Activated T-helper 2 cell treated with anti-CD3 and anti-CD28 coated beads, Interferon-gamma antibody, Interleukin-2, Interleukin-4, amounts not matched to agents 10 μg/mL and 5 μg/mL and 100 μg/mL, durations not matched to agents 14 hours and 24 hours and 36 hours (primary cell): ENCODE data around the gene ZDHHC18. TPM values are rescaled to one million over a fixed set of nuclear protein-coding genes. Genes with fewer than 3 reads are reported as not detected.
"Not testable (repeated sequence)": the region's sequence is repeated elsewhere in the genome, so short reads cannot be mapped to it uniquely, and the experiment has no call there.

Experiments used
- DNase-seq: peaks from one replicate; pipeline ENCODE4 v3.0.0; 2021; ENCODE audit warnings: low spot score
- H3K27ac Mint-ChIP-seq: one replicate; pipeline ENCODE4 v1.8.0; 2021; ENCODE audit warnings: mixed read lengths
- H3K27me3 Mint-ChIP-seq: one replicate; pipeline ENCODE4 v1.8.0; 2021; ENCODE audit warnings: low read depth, mixed read lengths
- H3K36me3 Mint-ChIP-seq: one replicate; pipeline ENCODE4 v1.8.0; 2021; ENCODE audit warnings: low read depth, mixed read lengths
- H3K4me1 Mint-ChIP-seq: one replicate; pipeline ENCODE4 v1.8.0; 2021; ENCODE audit warnings: low read depth, mixed read lengths
- H3K4me3 Mint-ChIP-seq: one replicate; pipeline ENCODE4 v1.8.0; 2021; ENCODE audit warnings: low read depth, mild to moderate bottlenecking, moderate library complexity, mixed read lengths
- H3K9me3 Mint-ChIP-seq: one replicate; pipeline ENCODE4 v1.8.0; 2021; ENCODE audit warnings: mixed read lengths
- intact Hi-C: fragments of 100-400 bp; cut with micrococcal nuclease; formaldehyde crosslinking; loops from one replicate; pipeline ENCODE4 v1.15.1; 2023
- total RNA-seq: library from RNA; stranded (reverse); gene quantifications from 2 replicates; pipeline ENCODE4 v1.2.3, GENCODE V29; 2022

ZDHHC18 gene
- total RNA-seq, 1 donor from 2014 or later: 64.3 TPM

- no peaks in the 10 kb centered on the region for H3K27me3 Mint-ChIP-seq
- no peak overlapping the region for H3K4me3 Mint-ChIP-seq
- H3K27ac Mint-ChIP-seq: no peak overlapping the region
- H3K4me1 Mint-ChIP-seq: peaks cover 6% of the 10 kb centered on the region
- intact Hi-C loops: no loop called here
- no peak for DNase-seq
- peaks cover 39% of the 10 kb centered on the region for H3K36me3 Mint-ChIP-seq
- no peaks in the 10 kb centered on the region for H3K9me3 Mint-ChIP-seq
Measured at GRCh38 chr1:26857473-26858060, 31.1 kb downstream of the ZDHHC18 start.

GRCh38 chr1:26858160-26858559, 31.7 kb downstream of the ZDHHC18 start:
- no peaks in the 10 kb centered on the region for H3K27me3 Mint-ChIP-seq
- no peak for DNase-seq
- no peak overlapping the region for H3K27ac Mint-ChIP-seq
- intact Hi-C loops: no loop called here
- no peaks in the 10 kb centered on the region for H3K9me3 Mint-ChIP-seq
- peaks cover 12% of the 10 kb centered on the region for H3K4me1 Mint-ChIP-seq
- peaks cover 33% of the 10 kb centered on the region for H3K36me3 Mint-ChIP-seq
- no peak overlapping the region for H3K4me3 Mint-ChIP-seq

DNA sequence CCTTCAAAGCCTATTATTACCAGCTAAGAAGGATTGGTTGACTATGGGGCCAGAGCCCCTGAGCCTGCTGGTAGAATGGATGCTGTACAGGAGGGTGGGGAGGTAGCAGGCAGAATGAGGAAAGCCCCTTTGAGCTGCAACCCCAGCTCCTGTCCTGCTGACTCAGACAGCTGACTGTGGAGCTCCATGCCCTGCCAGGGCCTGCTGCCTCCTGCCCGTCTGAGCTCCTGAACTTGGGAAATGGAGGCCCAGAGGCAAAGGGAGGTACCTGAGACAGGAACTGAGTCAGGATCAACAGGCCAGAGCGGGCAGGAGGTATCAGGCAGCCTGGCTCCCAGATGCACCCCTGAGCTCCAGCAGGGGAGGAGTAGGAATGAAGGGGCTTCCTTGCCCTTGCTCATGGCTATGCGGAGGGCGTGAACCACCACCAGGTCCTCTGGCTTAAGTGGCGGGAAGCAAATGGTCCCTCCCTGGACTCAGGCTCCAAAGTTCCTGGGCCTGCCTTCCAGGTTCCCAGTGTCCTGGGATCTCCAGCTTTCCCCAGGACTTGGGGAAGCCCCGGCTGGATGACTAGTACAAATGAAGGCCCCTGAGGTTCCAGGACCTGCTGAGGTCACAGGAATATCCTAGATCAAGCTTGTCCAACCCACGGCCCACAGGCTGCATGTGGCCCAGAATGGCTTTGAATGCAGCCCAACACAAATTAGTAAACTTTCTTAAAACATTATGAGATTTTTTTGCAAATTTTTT, 32.6 kb downstream of the ZDHHC18 start:
- intact Hi-C loops: no loop called here
- DNase-seq: no peak
- Mint-ChIP-seq H3K27me3 (no peaks in the 10 kb centered on the region), H3K27ac (no peak overlapping the region), H3K36me3 (peaks cover 26% of the 10 kb centered on the region), H3K4me3 (no peak overlapping the region), H3K4me1 (peaks cover 14% of the 10 kb centered on the region), H3K9me3 (no peaks in the 10 kb centered on the region)

GRCh38 chr1:26861286-26861701, 34.8 kb downstream of the ZDHHC18 start:
- no peaks in the 10 kb centered on the region for H3K9me3 Mint-ChIP-seq
- no peak overlapping the region for H3K4me3 Mint-ChIP-seq
- H3K27me3 Mint-ChIP-seq: no peaks in the 10 kb centered on the region
- peak overlapping the region; percentile 28 for H3K27ac Mint-ChIP-seq
- intact Hi-C loops: loop anchor here (5.0 kb wide), 1 partner anchor 259 kb away; no protein-coding TSS in a partner anchor
- H3K36me3 Mint-ChIP-seq: peaks cover 6% of the 10 kb centered on the region
- H3K4me1 Mint-ChIP-seq: peaks cover 20% of the 10 kb centered on the region
- no peak for DNase-seq

DNA sequence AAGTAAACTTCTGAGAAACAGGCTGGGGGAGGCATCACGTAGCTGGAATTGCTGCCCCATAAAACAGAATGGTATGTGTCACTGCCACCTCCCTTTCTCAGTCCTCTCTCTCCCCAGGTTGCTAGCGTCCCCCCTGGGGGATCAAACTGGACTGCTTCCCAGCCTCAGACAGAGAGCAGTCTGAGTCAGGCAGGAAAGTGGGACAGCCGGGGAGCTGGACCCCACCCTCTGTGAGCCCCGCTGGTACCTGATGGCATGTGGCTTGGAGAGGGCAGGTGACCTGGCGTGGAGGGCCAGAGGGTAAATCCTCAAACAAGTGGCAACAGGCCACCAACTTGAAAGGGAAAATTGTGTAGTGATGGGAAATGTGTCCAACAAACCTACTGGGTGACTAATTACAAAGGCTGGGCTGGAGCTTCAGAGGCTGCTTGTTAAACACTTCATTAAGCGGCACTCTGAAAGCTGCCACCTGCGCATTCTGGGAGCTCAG, 35.4 kb downstream of the ZDHHC18 start:
- intact Hi-C loops: loop anchor here (5.0 kb wide), 1 partner anchor 260 kb away; no protein-coding TSS in a partner anchor
- peaks cover 20% of the 10 kb centered on the region for H3K4me1 Mint-ChIP-seq

GRCh38 chr1:26862781-26863684, 36.5 kb downstream of the ZDHHC18 start, which contains the start of gene SFN:
SFN (plus strand) TSS chr1:26863149; CDS start chr1:26863213, 64 bp downstream.
- Mint-ChIP-seq H3K4me1 (peaks cover 20% of the 10 kb centered on the region), H3K27me3 (no peaks in the 10 kb centered on the region)
- intact Hi-C loops: loop anchor here (5.0 kb wide), 1 partner anchor 261 kb away; no protein-coding TSS in a partner anchor

More for the DNA sequence above, 35.4 kb downstream of the ZDHHC18 start:
- Mint-ChIP-seq H3K9me3 (no peaks in the 10 kb centered on the region), H3K4me3 (no peak overlapping the region), H3K27ac (peak overlapping the region; percentile 5), H3K27me3 (no peaks in the 10 kb centered on the region), H3K36me3 (peaks cover 2% of the 10 kb centered on the region)
- no peak for DNase-seq

DNA sequence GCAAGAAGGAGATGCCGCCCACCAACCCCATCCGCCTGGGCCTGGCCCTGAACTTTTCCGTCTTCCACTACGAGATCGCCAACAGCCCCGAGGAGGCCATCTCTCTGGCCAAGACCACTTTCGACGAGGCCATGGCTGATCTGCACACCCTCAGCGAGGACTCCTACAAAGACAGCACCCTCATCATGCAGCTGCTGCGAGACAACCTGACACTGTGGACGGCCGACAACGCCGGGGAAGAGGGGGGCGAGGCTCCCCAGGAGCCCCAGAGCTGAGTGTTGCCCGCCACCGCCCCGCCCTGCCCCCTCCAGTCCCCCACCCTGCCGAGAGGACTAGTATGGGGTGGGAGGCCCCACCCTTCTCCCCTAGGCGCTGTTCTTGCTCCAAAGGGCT, 37.2 kb downstream of the ZDHHC18 start:
- Mint-ChIP-seq H3K27ac (no peak overlapping the region), H3K4me1 (peaks cover 20% of the 10 kb centered on the region), H3K27me3 (no peaks in the 10 kb centered on the region), H3K9me3 (no peaks in the 10 kb centered on the region), H3K4me3 (peak overlapping the region; percentile 93), H3K36me3 (no peaks in the 10 kb centered on the region)
- no peak for DNase-seq
- intact Hi-C loops: loop anchor here (5.0 kb wide), 1 partner anchor 261 kb away; no protein-coding TSS in a partner anchor

More at GRCh38 chr1:26862781-26863684, 36.5 kb downstream of the ZDHHC18 start, which contains the start of gene SFN:
- Mint-ChIP-seq H3K36me3 (no peaks in the 10 kb centered on the region), H3K27ac (peak within 1 kb of the TSS; percentile 5), H3K4me3 (peak within 1 kb of the TSS; percentile 93), H3K9me3 (no peaks in the 10 kb centered on the region)
- DNase-seq: peak; percentile 34

DNA sequence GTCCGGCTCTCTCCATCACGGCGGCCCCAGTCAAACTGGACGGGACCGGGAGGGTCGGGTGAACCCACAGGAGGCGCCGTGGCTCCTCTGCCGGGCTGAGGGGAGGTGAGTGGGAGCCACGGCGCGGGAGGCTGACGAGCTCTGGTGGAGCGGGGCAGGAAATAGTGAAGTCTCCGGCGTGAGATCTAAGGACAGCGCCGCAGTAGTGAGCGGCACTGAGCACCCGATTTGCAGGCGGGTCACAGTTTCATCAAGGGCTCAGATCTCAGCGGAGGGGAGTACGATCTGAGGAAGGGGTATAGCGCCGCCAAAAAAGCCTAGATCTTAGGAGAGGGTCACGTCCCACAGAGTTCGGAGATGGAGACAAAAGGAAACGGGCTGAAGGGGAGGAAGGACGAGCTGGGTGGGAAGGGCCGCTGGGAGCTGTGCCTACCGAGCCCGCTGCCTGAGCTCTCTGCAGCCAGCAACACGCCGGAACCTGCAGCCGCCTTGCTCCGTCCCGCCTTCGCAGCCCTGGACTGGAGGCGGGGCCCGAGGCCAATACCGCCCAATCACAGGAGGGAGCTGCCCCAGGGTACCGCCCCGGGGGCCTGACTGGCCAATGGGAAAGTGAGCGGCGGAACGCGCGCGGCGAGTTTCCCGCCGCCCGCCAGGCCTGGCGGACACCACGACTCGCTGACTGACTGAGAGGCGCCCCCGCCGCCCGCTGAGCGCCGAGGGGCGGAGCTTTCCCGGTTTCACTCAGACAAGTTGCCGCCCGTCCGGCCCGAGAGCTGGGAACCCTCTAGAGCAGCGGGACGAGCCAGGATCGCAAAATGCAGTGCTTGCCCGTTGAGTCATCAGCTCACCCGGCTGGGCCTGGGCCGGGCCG, 38.4 kb downstream of the ZDHHC18 start:
- Mint-ChIP-seq H3K9me3 (no peaks in the 10 kb centered on the region), H3K4me1 (peaks cover 20% of the 10 kb centered on the region), H3K27me3 (no peaks in the 10 kb centered on the region), H3K27ac (peak overlapping the region; percentile 90), H3K36me3 (no peaks in the 10 kb centered on the region), H3K4me3 (peak overlapping the region; percentile 93)
- peak; percentile 95 for DNase-seq
- intact Hi-C loops: loop anchor here (1.0 to 5.0 kb wide), 4 partner anchors 13 to 283 kb away; no protein-coding TSS in a partner anchor

DNA sequence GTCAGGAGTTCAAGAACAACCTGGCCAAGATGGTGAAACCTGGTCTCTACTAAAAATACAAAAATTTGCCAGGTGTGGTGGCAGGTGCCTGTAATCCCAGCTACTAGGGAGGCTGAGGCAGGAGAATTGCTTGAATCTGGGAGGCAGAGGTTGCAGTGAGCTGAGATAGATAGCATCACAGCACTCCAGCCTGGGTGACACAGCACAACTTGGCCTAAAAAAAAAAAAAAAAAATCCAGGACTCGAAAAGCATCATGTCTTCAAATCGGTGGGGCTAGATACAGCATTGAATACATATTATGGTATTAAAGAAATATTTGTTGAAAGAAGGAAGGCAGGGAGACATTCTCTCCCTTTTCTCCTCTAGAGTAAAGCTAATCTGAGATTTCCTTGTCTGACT, 46.6 kb downstream of the ZDHHC18 start:
- H3K27ac Mint-ChIP-seq, H3K27me3 Mint-ChIP-seq, H3K9me3 Mint-ChIP-seq, intact Hi-C loops, H3K4me3 Mint-ChIP-seq, H3K4me1 Mint-ChIP-seq, DNase-seq: not testable (repeated sequence)
- H3K36me3 Mint-ChIP-seq: peaks cover 17% of the 10 kb centered on the region

GRCh38 chr1:26874896-26875295, 48.4 kb downstream of the ZDHHC18 start:
- DNase-seq: no peak
- H3K27ac Mint-ChIP-seq: no peak overlapping the region
- no peaks in the 10 kb centered on the region for H3K4me1 Mint-ChIP-seq
- no peaks in the 10 kb centered on the region for H3K27me3 Mint-ChIP-seq
- H3K36me3 Mint-ChIP-seq: peaks cover 29% of the 10 kb centered on the region
- H3K9me3 Mint-ChIP-seq: no peaks in the 10 kb centered on the region
- intact Hi-C loops: loop anchor here (5.0 kb wide), 3 partner anchors 48 to 273 kb away; partner anchors contain the start of gene ZDHHC18
- H3K4me3 Mint-ChIP-seq: no peak overlapping the region

- no peak overlapping the region for H3K4me3 Mint-ChIP-seq
- H3K9me3 Mint-ChIP-seq: no peaks in the 10 kb centered on the region
- H3K27me3 Mint-ChIP-seq: no peaks in the 10 kb centered on the region
- peaks cover 38% of the 10 kb centered on the region for H3K36me3 Mint-ChIP-seq
- H3K27ac Mint-ChIP-seq: no peak overlapping the region
- DNase-seq: no peak
- intact Hi-C loops: loop anchor here (5.0 kb wide), 3 partner anchors 50 to 275 kb away; partner anchors contain the start of gene ZDHHC18
- no peaks in the 10 kb centered on the region for H3K4me1 Mint-ChIP-seq
Measured at GRCh38 chr1:26877326-26877725, 50.8 kb downstream of the ZDHHC18 start.
